ENCODE results near the gene ARRDC2. TPM values are rescaled to one million over a fixed set of nuclear protein-coding genes. Genes with fewer than 3 reads are reported as not detected.
A peak's percentile ranks its signal among the peaks of the same experiment; 100 is the strongest.

Gene ARRDC2
- total and polyA plus RNA-seq, 9 donors, result 6.8 to 22.8 (median 12.6) TPM

GRCh38 chr19:18020212-18021085 is 12.5 kb downstream of the ARRDC2 start:
- H3K27ac ChIP-seq, result no peak overlapping the region
- no peaks in the 10 kb centered on the region for H3K9me3 ChIP-seq
- no peaks in the 10 kb centered on the region for H3K36me3 ChIP-seq
- H3K4me3 ChIP-seq, result no peak overlapping the region
- 30 to 32% (median 31%) methylated on average over 16 of the region's 16 CpGs for WGBS, 3 donors
- TF ChIP-seq CTCF (IDR thresholded peaks at IDR 0.05) (no peak), POLR2A (IDR thresholded peaks at IDR 0.05) (no peak)
- peaks cover 8% of the 10 kb centered on the region for H3K4me1 ChIP-seq (ENCODE audit: insufficient read depth)
- intact Hi-C loops (cut with DNase I), result no loop called here
- no peaks in the 10 kb centered on the region for H3K27me3 ChIP-seq
- DNase-seq, result peak in 3 of 5 donors; percentile 58 to 72 (median 59)

GRCh38 chr19:18021121-18021755 is 13.3 kb downstream of the ARRDC2 start:
- intact Hi-C loops (cut with DNase I), result no loop called here
- H3K4me3 ChIP-seq, result no peak overlapping the region
- H3K27ac ChIP-seq, result no peak overlapping the region
- H3K9me3 ChIP-seq, result no peaks in the 10 kb centered on the region
- no peak for TF ChIP-seq CTCF (IDR thresholded peaks at IDR 0.05)
- TF ChIP-seq POLR2A (IDR thresholded peaks at IDR 0.05), result no peak
- TF ChIP-seq EP300 (IDR thresholded peaks at IDR 0.05), result no peak
- peak in 4 of 5 donors; percentile 62 to 68 (median 66) for DNase-seq
- no peaks in the 10 kb centered on the region for H3K36me3 ChIP-seq
- H3K27me3 ChIP-seq, result no peaks in the 10 kb centered on the region
- H3K4me1 ChIP-seq (ENCODE audit: insufficient read depth), result peaks cover 8% of the 10 kb centered on the region
- WGBS, 3 donors, result 39 to 55% (median 40%) methylated on average over 20 to 21 of the region's 21 CpGs

- 57 to 71% (median 67%) methylated on average over 23 of the region's 23 CpGs for WGBS, 3 donors
- H3K4me3 ChIP-seq, result no peak overlapping the region
- no peaks in the 10 kb centered on the region for H3K36me3 ChIP-seq
- peak in 2 of 5 donors; percentile 54 to 55 for DNase-seq
- peak; percentile 56 for TF ChIP-seq EP300 (IDR thresholded peaks at IDR 0.05)
- no peak for TF ChIP-seq POLR2A (IDR thresholded peaks at IDR 0.05)
- peaks cover 8% of the 10 kb centered on the region for H3K4me1 ChIP-seq (ENCODE audit: insufficient read depth)
- no peaks in the 10 kb centered on the region for H3K27me3 ChIP-seq
- no peaks in the 10 kb centered on the region for H3K9me3 ChIP-seq
- intact Hi-C loops (cut with DNase I), result no loop called here
- H3K27ac ChIP-seq, result no peak overlapping the region
Observed at GRCh38 chr19:18023622-18024251, 15.8 kb downstream of the ARRDC2 start.

GRCh38 chr19:18027151-18027550 is 19.2 kb downstream of the ARRDC2 start:
- TF ChIP-seq POLR2A (IDR thresholded peaks at IDR 0.05) (no peak), CTCF (IDR thresholded peaks at IDR 0.05) (no peak), EP300 (IDR thresholded peaks at IDR 0.05) (no peak)

More at GRCh38 chr19:18027151-18027550, 19.2 kb downstream of the ARRDC2 start:
- Histone ChIP-seq H3K9me3 (no peaks in the 10 kb centered on the region), H3K36me3 (no peaks in the 10 kb centered on the region), H3K4me3 (no peak overlapping the region), H3K27ac (no peak overlapping the region), H3K27me3 (no peaks in the 10 kb centered on the region), H3K4me1 (ENCODE audit: insufficient read depth) (peaks cover 1% of the 10 kb centered on the region)
- intact Hi-C loops (cut with DNase I), result no loop called here
- no peak for DNase-seq
- WGBS, 3 donors, result 77 to 84% (median 78%) methylated on average over 4 of the region's 4 CpGs

Measured in ovary (tissue), 9 donors.